NCI-H2171 (cell line): ENCODE measurements around the gene UBL4B.
"Not testable (repeated sequence)": the region's sequence is repeated elsewhere in the genome, so short reads cannot be mapped to it uniquely, and the experiment has no call there.

Experiments used
- DNase-seq: peaks from one replicate; lab custom pipeline; 2025; lab: John Stamatoyannopoulos, UW

UBL4B gene, protein sequence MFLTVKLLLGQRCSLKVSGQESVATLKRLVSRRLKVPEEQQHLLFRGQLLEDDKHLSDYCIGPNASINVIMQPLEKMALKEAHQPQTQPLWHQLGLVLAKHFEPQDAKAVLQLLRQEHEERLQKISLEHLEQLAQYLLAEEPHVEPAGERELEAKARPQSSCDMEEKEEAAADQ

DNA sequence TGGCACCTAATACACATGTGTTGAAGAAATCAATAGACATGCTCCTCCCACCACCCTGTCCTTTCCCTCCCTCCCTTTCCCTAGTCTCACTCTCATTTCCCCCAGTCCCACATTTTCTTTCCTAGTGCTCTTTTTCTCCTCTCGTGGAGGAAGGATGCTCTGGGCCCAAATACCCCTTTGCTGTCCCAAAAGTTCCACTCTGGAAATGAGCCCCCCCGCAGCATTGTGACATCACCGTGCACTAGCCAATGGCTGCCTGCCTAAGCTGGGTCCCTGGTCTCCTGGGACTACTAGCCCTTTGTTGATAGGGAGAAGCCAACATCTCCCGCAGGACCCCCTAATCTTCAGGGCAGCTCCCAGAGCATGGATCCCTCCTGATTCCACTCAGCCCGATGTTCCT lies at the start of gene UBL4B:
Gene UBL4B (plus strand): TSS at position 301 of the 400 bp plus-strand sequence. CDS start 92 bp downstream, at position 393.
- no peak for DNase-seq

DNA sequence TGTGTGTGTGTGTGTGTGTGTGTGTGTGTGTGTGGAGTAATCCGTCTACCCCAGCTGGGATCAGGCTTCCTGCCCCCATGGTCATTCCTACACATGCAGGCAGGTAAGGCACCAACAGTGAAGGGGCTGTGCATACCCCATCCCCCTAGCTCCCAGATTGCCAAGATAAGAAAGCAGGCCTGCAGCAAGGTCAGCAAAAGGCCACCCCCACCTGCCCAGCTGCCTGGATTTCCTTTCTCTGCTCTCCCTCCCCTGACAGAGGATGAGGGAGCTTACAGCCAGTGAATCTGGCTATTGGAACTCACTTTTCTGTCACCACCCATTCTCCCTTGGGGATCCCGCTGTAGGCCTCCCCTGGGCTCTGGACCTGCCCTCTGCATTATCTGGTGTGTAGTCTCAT lies 49.6 kb upstream of the UBL4B start:
- DNase-seq = no peak

DNA sequence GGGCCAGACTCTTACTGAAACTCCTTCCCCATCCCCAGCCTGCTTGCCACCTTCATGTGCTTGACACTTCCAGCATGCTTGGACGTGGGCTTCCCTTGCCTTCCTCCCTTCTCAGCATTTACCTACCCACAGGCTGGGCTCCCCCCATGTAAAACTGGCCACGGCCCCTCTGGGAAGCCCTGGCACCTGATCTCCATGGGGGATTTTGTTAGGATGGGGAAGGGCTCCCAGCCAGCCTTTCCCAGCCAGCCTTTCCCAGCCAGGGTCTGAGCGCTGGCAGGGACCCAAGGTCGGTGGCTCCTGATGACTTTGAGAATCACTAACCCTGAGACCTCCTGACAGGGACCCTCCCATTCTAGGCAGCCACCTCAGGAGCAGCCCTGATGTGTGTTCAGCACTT lies 48.5 kb upstream of the UBL4B start:
- no peak for DNase-seq

DNA sequence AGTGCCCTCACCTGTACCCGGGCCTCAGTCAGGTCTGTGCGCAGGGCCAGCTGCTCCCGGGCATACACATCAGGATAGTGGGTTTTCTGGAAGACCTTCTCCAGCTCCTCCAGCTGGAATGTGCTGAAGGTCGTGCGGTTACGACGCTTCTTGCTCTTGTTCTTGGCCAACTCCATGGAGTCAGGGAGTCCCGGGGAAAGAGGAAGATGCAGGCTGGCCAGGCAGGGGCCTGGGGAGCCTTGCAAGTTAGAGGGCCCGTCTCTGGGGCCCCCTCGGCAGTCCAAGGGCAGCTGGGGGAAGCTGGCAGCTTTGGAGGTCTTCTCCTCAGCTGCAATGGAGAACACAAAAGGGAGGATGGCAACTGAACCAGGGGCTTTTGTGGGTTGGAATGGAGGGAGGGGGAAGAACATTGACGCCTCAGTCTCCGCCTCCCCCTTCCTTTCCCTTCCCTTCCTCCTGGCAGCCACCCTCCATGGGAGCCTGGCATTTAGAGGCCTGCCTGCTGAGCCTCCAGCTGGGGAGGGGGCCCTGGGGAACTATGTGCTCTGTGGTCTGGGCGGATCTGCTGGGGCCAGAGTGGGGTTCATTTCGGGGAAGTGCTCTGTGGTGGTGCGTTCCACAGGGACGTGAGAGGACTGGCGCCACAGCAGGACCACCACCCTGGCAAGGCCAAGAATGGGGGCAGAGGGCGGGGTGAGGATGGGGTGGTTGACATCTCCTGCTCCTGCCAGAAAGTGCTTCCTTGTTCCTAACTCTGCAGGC lies 47.5 kb upstream of the UBL4B start:
- no peak for DNase-seq

DNA sequence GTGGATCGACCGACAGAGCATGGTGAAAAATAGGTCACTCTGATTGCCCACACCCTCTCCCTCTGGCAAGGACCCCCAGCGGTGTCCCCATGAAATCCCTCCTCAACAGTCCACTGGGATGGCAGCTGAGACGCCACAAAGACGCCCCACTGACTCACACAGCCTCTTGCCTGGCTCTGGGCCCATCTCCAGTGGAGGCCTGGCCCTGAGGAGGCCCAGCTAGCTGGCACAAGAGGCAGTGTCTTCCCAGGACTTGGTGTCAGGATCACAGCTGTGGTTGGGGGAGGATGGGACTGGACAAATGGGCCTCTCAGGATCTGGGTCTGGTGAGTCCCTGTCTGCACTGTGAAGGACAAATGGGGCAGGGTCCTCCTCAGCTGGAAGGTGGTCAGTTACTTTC lies 46.4 kb upstream of the UBL4B start:
- DNase-seq = no peak

DNA sequence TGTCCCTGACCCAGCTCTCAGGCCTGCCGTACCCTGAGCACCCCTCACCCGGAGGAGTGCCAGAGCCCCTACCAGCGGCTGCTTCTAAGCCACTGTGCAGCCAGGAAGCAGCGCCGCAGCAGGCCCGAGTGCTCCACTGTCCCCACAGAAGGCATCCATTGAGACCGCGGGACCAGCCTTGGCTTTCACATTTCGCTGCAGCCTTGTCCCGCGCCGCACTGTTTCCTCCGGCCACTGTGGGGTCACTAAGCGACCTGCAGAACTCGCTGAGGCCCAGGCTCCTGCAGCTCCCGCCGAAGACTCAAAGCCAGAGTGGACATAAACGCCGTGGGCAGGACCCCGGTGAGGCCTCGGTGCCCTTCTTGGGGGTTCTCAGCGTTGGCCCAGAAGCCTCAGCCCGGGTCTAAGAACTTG lies 44.8 kb upstream of the UBL4B start:
- no peak for DNase-seq

DNA sequence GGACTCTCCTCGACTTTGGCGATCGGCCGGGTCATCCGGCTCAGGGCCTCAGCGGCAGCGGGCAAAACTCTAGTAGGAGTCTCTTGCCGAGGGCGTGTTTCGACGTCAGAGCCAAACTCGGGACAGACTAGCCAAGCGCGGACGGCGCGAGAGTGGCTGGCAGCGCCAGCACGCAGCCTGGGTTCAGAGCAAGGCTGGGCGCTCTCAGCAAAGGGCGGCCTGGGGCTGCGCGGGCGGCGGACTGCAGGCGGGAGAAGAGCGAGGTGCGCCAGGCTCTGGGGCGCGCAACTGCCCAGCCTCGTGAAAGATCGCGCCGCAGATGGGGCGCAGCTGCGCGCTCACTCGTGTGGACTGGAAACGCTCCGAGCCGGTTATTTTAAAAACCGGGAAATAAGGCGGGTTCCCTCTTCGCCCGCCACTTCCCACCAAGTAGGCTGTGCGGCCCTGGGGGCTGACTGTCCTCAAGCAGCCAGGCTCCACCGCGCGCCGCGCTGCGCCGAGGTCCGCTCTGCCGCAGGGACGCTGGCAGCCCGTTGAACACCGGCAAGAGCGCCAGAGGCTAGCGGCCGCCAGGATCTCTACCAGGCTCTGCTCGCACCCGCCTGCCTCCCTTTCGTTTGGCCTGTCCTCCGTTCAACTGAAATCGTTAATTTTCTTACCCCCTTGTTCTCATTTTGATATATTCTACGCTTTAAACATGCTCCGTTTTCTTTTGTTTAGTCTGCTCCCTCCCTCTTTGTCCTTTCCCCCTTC lies 44.2 kb upstream of the UBL4B start:
- DNase-seq = no peak

DNA sequence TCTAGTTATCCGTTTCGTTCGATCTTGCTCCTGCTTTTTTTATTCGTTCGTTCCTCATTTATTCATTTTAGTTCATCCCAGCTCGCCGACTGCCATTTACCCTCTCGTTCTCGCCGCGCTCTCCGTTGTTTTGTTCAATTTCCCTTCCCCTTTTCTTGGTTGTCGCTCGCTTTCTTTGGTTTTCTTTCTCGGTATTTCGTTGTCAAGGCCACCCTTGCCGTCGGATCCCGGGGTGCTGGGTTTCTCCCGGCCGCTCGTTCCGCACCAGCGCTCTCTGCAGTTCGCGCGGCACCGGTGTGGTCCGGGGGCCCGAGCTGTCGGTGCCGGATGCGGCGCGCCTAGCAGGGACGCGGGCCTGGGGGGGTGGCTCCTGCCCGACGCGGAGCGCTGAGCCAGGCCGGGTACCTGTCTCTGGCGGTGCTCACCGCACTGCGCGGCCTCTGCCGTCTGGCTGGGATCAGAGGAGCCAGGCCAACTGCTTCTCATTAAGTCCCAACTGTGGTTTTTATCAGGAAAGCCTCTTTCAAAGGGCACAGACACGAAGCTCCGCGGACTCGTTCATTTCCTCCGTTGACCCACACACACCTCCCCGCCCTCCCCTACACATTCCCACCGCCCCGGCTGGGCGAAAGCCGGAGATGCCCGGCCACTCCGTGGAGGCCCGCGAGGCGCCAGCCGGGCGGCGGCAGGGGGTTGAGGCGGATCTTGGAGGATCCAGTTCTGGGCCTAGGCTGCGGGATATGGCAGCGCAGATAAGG lies 43.4 kb upstream of the UBL4B start:
- DNase-seq = no peak

DNA sequence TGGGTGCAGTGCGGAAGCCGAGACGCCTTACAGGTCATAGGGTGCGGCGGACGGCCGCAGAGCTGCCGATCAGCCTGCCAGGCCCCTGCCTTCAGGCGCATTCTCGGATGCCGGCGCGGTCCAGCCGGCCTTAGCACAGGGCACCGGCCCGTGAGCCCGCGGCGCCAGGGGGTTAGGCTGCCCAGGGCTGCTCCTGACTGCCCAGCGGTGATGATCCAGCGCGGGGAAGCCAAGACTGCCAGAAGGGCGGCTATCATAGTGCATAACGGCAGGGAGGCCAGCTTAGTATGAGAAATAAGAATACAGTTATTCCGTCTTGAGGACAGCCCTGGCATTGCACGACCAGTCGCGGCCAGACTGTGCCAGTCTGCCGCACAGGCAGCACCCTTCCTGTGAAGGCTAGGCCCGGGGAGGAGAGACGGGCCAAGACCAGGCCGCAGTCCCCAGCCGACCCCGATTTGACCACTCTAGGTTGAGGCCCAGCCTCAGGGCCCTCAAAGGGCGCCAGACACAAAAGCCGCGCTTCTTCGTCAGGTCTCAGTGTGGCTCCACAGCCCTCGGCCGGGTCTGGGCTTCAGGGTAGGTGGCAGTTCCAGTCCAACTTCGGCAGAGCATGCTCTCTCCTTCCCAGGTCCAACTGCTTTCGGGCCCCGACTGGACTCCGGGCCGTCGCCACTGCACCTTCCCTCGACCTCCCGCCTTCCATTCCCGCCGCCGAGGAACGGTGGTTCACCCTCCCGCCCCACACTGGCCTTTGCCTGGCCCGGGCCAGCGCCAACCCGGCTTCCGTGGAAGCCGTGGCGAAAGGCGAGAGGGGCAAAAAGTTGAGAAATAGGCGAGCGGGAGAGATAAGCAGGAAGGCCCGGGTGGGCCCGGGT lies 42.6 kb upstream of the UBL4B start:
- no peak for DNase-seq

DNA sequence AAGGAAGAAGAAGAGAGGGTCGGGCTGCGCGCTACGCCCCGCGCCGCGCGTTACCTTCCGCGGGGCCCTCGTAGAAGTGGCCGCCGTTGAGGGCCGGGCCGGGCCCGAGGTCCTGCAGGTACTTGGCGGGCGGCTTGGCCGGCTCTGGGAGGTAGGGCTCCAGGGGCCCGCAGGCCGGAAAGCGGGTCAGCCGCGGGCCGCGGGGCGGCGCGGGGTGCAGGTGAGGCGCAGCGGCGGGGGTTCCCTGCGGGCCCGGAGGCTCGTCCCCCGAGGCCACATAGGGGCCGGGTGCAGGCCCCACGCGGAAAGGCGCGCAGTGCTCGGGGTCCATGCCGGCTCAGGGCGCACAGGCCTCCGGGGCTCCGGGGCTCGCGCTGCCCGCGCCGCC lies 42.0 kb upstream of the UBL4B start:
- DNase-seq = no peak

DNA sequence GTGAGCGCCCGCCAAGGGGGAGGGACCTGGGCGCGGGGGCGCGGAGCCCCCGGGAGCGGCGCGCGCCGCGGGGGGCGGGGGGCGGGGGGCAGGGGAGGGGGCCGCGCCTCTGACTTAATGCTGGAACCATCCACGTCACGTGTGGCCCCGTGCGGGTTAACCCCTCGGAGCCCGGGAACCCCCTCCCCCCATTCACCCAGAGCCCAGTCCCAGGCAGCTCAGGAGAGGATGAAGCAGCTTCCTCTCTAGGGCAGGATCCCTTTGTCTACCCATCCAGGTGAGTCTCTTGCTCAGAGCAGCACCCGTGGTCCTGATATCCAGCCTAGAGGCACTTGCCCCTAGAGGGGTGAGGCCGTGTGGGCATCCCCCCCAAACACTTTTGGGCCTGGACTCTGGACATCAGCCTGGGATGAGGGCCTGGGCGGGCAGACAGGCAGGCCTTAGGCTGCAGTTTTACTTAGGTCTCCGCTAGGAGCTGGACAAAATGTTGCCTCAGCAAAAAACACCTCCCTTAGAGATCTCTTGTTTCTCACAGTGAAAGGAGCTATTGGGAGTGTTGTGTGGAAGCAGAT lies 41.5 kb upstream of the UBL4B start, which contains the start of gene ALX3:
Gene ALX3 (minus strand): TSS at position 2 of the 572 bp plus-strand sequence. CDS start 60 bp downstream, outside the sequence.
- DNase-seq = no peak

DNA sequence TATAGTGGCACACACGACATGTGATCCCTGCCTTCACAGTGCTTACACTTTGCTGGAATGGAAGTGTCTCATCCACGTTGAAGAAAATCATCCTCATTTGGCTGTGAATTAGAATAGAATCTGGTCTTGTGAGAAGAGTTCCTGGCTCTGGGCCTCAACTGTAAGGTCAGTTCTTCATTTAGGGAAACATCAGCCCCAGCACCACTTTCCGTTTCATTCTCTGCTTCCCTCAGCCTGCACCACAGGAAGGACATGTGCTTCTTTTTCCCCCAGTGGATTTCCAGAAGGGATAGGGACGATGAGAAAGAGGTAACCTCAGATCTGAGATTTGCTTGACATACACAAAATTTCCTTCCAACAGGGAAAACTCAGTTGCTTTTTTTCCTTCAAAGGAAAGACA lies 38.1 kb upstream of the UBL4B start:
- DNase-seq = no peak

DNA sequence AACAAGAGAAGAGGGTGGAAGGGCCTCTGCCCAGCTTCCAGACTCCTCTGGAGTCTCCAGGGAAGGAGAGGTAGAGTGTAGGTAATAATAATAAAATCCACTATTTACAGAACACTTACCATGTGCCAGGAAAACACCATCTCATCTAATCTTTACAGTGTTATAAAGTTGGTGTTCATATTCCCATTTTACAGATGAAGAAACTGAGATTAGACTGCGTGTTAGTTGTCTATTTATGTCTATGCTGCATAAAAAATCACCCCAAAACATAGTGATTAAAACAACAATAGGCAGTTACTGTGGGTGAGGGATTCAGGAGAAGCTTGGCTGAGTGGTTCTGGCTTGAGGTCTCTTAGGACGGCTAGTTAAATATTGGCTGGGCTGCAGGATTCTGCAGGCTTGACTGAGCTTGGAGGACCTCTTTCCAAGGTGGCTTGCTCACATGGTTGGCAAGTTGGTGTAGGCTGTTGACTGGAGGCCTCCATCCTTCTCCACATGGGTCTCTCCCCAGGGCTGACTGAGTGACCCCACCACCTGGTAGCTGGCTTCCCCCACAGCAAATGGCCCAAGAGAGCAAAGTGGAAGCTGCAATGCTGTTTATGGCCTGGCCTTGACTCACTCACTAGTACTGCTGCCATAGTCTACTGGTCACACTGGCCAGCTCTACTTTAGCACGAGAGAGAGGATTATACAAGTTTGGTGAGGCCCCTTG lies 35.3 kb upstream of the UBL4B start:
- no peak for DNase-seq

DNA sequence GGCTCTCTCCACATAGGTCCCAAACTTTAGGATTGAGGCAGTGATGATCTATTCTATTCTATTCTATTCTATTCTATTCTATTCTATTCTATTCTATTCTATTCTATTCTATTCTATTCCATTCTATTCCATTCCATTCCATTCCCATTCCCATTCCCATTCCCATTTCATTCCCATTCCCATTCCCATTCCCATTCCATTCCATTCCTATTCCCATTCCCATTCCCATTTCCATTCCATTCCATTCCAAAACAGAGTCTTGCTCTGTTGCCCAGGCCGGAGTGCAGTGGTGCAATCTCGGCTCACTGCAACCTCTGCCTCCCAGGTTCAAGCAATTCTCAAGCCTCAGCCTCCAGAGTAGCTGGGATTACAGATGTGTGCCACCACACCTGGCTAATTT lies 32.2 kb upstream of the UBL4B start:
- DNase-seq = not testable (repeated sequence)

DNA sequence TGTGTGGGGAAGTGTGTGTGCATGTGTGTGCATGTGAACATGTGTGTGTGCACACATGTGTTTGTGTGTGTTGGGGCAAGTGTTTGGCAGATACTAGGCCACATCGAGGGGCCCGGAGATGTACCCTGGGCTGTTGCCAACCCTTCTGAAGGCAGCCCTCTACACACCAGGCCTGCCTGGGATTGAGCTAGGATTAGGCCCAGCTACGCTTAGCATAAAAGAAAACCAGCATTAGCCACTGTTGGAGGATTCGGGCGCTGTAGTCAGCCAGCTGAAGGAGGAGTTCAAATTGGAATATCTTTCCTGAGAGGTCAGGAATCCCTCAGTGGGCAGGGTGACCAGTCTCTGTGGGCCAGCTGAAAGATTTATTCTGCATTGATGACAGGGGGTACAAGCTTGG lies 31.2 kb upstream of the UBL4B start:
- no peak for DNase-seq

DNA sequence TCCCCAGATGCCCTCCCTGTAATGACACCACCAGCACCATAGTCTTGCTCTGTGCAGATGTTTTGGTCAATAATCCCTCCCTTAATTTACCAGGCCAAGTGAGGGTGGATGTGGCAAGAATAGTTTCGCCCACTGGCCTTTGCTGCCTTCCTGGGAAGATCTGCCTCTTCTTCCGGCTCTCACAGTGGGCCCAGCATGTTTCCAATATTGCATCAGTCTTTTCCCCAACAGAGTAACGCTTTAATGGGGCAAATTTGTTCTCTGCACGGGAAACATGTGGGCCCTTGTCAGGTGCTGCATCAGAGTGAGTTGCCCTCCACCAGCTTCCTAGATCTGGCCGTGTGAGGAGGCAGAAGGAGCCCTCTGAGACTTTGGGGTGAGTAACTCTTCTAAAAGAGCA lies 29.8 kb upstream of the UBL4B start:
- no peak for DNase-seq

DNA sequence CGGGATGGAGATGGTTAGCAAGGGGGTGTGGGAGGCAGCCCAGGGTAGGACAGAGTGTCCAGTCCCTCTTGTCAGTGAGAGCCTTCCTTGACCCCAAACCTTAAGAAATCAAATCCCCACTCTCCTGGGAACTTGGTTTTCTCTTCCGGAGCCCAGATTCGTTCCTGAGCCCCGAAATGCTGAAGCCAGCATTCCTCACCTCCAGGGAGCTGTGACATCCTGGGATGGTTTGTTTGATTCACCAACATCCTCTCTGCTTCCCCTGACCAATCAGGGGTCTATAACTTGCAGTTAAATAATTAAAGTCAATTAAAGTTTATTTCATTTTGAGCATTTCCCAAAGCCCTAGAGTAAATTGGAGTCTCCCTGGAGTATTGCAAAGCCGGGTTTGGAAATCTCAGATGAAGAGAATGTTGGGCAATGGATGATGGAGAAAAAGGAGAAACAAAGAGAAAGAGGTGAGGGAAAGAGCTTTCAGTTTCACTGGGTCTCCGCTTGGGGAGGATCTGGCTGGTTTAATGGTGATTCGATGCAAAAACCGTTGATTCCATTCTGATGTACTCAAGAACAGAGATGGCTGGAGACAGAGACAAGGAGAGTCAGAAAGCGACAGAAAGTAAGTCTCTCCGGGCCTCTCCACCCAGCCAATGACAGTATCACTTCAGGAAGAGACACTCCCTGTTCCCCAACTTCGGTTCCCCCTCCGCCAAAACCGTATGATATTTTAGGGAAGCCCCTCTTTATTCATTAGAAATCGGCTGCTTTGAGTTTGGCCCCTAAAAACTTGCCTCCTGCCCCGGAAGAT lies 29.0 kb upstream of the UBL4B start:
- DNase-seq = no peak

DNA sequence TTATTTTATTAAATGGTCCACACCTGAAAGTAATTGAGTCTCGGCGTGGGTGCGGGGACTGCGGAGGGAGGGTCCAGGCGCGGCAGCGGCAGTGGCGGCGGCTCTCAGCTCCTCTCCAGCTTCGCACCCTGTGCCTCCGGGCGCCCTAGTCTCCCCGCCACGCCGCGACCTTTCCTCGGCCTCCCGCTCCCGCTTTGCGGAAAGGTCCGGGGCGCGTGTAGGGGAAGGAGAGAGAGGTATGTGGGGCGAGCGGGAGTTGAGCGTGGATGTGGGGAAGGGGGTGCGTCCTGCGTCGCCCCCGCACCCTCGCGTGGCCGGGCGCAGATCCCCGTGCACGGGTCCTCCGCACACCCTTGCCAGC lies 28.4 kb upstream of the UBL4B start:
- DNase-seq = no peak

DNA sequence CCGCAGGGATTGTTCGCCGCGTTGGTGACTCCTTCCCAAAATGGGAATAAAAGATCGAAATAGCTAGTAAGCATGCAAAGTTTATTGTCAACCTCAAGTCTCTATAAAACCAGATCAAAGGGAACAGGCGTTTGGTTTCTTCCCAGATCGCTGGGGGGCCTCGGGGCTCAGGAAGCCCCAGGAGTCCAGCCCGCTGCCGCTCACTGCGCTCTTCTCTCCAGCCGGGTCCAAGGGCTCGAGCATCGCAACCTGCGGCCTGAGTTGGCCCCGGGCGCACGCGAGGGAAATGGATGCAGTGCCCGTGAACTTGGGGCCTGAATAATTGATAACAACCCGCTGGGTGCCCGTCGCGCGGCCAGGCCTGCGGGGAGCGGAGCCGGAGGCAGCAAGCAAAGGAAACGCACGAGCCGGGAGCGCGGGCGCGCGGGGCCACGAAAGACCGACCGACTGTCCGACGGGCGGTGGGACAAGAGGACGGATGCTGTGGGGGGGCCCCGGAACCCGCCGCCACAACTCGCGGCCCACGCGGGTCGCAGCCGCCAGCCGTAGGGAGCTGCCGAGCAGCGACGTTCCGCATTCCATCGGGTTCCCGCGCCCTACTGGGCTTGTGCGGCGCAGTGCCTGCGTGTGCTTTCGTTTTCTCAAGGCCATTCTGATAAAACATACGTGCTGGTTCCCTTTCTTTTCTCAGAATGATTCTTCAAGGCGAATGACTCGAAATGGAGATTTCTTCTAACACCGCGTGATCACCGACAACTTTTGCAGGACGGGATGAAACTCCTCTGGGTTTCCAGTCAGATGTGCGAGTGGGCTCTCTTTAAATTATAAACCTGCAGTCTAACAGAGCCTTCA lies 27.8 kb upstream of the UBL4B start:
- DNase-seq = no peak
